ENCODE measurements around the gene TPK1. TPM values are rescaled to one million over a fixed set of nuclear protein-coding genes. Genes with fewer than 3 reads are reported as not detected.

TPK1 gene
- polyA plus RNA-seq, 1 donor from 2014 or later: 3.5 TPM

- H3K9me2 ChIP-seq (ENCODE audit: insufficient read depth, low read length): no peaks in the 10 kb centered on the region
- H3K27me3 ChIP-seq (ENCODE audit: insufficient read depth, low read depth, low read length): no peaks in the 10 kb centered on the region
- no peaks in the 10 kb centered on the region for H3K9me3 ChIP-seq (ENCODE audit: low read length)
- H3F3A ChIP-seq (ENCODE audit: insufficient read depth, low read length, poor library complexity, severe bottlenecking): no peaks in the 10 kb centered on the region
- H4K20me1 ChIP-seq (ENCODE audit: insufficient read depth): no peaks in the 10 kb centered on the region
- H3K4me3 ChIP-seq (ENCODE audit: low read length): no peak overlapping the region
- H2AFZ ChIP-seq (ENCODE audit: low read depth, low read length): no peak overlapping the region
- no peaks in the 10 kb centered on the region for H3K79me2 ChIP-seq (replicated peaks; ENCODE audit: insufficient read depth, low read length)
- no peaks in the 10 kb centered on the region for H3K36me3 ChIP-seq (ENCODE audit: insufficient read depth, low read length)
- TF ChIP-seq REST (IDR thresholded peaks at IDR 0.05; ENCODE audit: borderline replicate concordance) (no peak), EP300 (conservative IDR thresholded peaks at IDR 0.05; ENCODE audit: poor library complexity, severe bottlenecking) (no peak), POLR2AphosphoS5 (IDR thresholded peaks at IDR 0.05) (no peak), CTCF (IDR thresholded peaks at IDR 0.05; ENCODE audit: poor library complexity, severe bottlenecking) (no peak), EZH2 (IDR thresholded peaks at IDR 0.05; ENCODE audit: borderline replicate concordance, insufficient read depth, low read length, poor library complexity, severe bottlenecking) (no peak), MXI1 (conservative IDR thresholded peaks at IDR 0.05; ENCODE audit: poor library complexity, severe bottlenecking) (no peak), TAF1 (IDR thresholded peaks at IDR 0.05; ENCODE audit: low read depth) (no peak), RAD21 (conservative IDR thresholded peaks at IDR 0.05) (no peak), SMC3 (conservative IDR thresholded peaks at IDR 0.05; ENCODE audit: poor library complexity) (no peak)
- H3K4me2 ChIP-seq (ENCODE audit: low read length): no peak overlapping the region
- H3K9ac ChIP-seq (ENCODE audit: low read length): no peak overlapping the region
- H3K27ac ChIP-seq (ENCODE audit: low read length): no peak overlapping the region
Observed at GRCh38 chr7:144416341-144416740, 419.5 kb downstream of the TPK1 start.

GRCh38 chr7:144415858-144416257 lies 420.0 kb downstream of the TPK1 start:
- Histone ChIP-seq H3K9ac (ENCODE audit: low read length) (no peak overlapping the region), H3K4me3 (ENCODE audit: low read length) (no peak overlapping the region), H2AFZ (ENCODE audit: low read depth, low read length) (no peak overlapping the region), H3K36me3 (ENCODE audit: insufficient read depth, low read length) (no peaks in the 10 kb centered on the region), H3K4me2 (ENCODE audit: low read length) (no peak overlapping the region), H3F3A (ENCODE audit: insufficient read depth, low read length, poor library complexity, severe bottlenecking) (no peaks in the 10 kb centered on the region), H3K27ac (ENCODE audit: low read length) (no peak overlapping the region), H3K79me2 (replicated peaks; ENCODE audit: insufficient read depth, low read length) (no peaks in the 10 kb centered on the region), H3K9me2 (ENCODE audit: insufficient read depth, low read length) (no peaks in the 10 kb centered on the region), H4K20me1 (ENCODE audit: insufficient read depth) (no peaks in the 10 kb centered on the region), H3K9me3 (ENCODE audit: low read length) (no peaks in the 10 kb centered on the region), H3K27me3 (ENCODE audit: insufficient read depth, low read depth, low read length) (no peaks in the 10 kb centered on the region)
- TF ChIP-seq CTCF (IDR thresholded peaks at IDR 0.05; ENCODE audit: poor library complexity, severe bottlenecking): no peak
- no peak for TF ChIP-seq SMC3 (conservative IDR thresholded peaks at IDR 0.05; ENCODE audit: poor library complexity)
- no peak for TF ChIP-seq EP300 (conservative IDR thresholded peaks at IDR 0.05; ENCODE audit: poor library complexity, severe bottlenecking)
- TF ChIP-seq POLR2AphosphoS5 (IDR thresholded peaks at IDR 0.05): no peak
- no peak for TF ChIP-seq EZH2 (IDR thresholded peaks at IDR 0.05; ENCODE audit: borderline replicate concordance, insufficient read depth, low read length, poor library complexity, severe bottlenecking)
- TF ChIP-seq TAF1 (IDR thresholded peaks at IDR 0.05; ENCODE audit: low read depth): no peak
- TF ChIP-seq RAD21 (conservative IDR thresholded peaks at IDR 0.05): no peak
- no peak for TF ChIP-seq MXI1 (conservative IDR thresholded peaks at IDR 0.05; ENCODE audit: poor library complexity, severe bottlenecking)
- no peak for TF ChIP-seq REST (IDR thresholded peaks at IDR 0.05; ENCODE audit: borderline replicate concordance)
